Pulmonary artery endothelial cell (primary cell): ENCODE results near the gene GPLD1. TPM values are rescaled to one million over a fixed set of nuclear protein-coding genes. Genes with fewer than 3 reads are reported as not detected.

Source experiments
- DNase-seq: peaks from one replicate; pipeline ENCODE4 v3.0.0-alpha.2; 2011; ENCODE audit warnings: low read depth, low spot score
- total RNA-seq: library from RNA; depleted of rRNA; stranded (reverse); fragments of >200 nt; gene quantifications from 2 replicates; pipeline ENCODE4 v1.2.3, GENCODE V29; 2014

Gene GPLD1
- total RNA-seq, 1 donor from 2014 or later: not detected

- no peak for DNase-seq
Measured at GRCh38 chr6:24500683-24501082, 11.3 kb upstream of the GPLD1 start.

- DNase-seq: no peak
Measured at GRCh38 chr6:24497254-24497970, 8.0 kb upstream of the GPLD1 start.

GRCh38 chr6:24494821-24495795, 5.7 kb upstream of the GPLD1 start, which contains the start of gene ALDH5A1:
ALDH5A1 (plus strand) TSS chr6:24494969; CDS start chr6:24494997, 28 bp downstream.
- peak; percentile 11 for DNase-seq

- no peak for DNase-seq
Measured at GRCh38 chr6:24493945-24494820, 4.8 kb upstream of the GPLD1 start.

GRCh38 chr6:24492475-24492874, 3.1 kb upstream of the GPLD1 start:
- DNase-seq: no peak

GRCh38 chr6:24490948-24491347, 1.6 kb upstream of the GPLD1 start:
- DNase-seq: no peak

- no peak for DNase-seq
Measured at GRCh38 chr6:24489881-24490280, 503 bp upstream of the GPLD1 start.

GRCh38 chr6:24486065-24486464, 3.3 kb downstream of the GPLD1 start:
- no peak for DNase-seq

GRCh38 chr6:24484657-24485323, 4.6 kb downstream of the GPLD1 start:
- no peak for DNase-seq

GRCh38 chr6:24481449-24481848, 7.9 kb downstream of the GPLD1 start:
- DNase-seq: no peak

GRCh38 chr6:24480705-24481104, 8.7 kb downstream of the GPLD1 start:
- no peak for DNase-seq

- no peak for DNase-seq
Measured at GRCh38 chr6:24478903-24479302, 10.5 kb downstream of the GPLD1 start.

- no peak for DNase-seq
Measured at GRCh38 chr6:24477070-24477469, 12.3 kb downstream of the GPLD1 start.

- no peak for DNase-seq
Measured at GRCh38 chr6:24476631-24477030, 12.7 kb downstream of the GPLD1 start.

- DNase-seq: no peak
Measured at GRCh38 chr6:24472181-24472580, 17.2 kb downstream of the GPLD1 start.

- no peak for DNase-seq
Measured at GRCh38 chr6:24469811-24470210, 19.6 kb downstream of the GPLD1 start.

GRCh38 chr6:24464253-24465038, 24.9 kb downstream of the GPLD1 start:
- DNase-seq: no peak

GRCh38 chr6:24460966-24461365, 28.4 kb downstream of the GPLD1 start:
- no peak for DNase-seq

- no peak for DNase-seq
Measured at GRCh38 chr6:24458941-24459340, 30.4 kb downstream of the GPLD1 start.

GRCh38 chr6:24458134-24458533, 31.2 kb downstream of the GPLD1 start:
- no peak for DNase-seq
